ENCODE results near the gene RTEL1.

GRCh38 chr20:63664143-63664851 lies 6.2 kb downstream of the RTEL1 start:
- TF ChIP-seq CTCF (IDR thresholded peaks at IDR 0.05), result no peak
- no peak for TF ChIP-seq EP300 (IDR thresholded peaks at IDR 0.05)
- TF ChIP-seq POLR2A (IDR thresholded peaks at IDR 0.05), result no peak
- TF ChIP-seq POLR2AphosphoS5 (IDR thresholded peaks at IDR 0.05), result no peak
